A673 (cell line): Measurements from ENCODE around the gene BNC2.

Source experiments
- EZH2 ChIP-seq: fragments of 200-600 bp; sonication (generic); IDR thresholded peaks from 2 replicates; pipeline ENCODE4 v1.6.1; 2017; ENCODE audit warnings: borderline replicate concordance, low read depth, mild to moderate bottlenecking, mixed read lengths, antibody characterized with exemption, low read length; ENCODE audit not compliant: poor library complexity, severe bottlenecking
- TF ChIP-seq, protein P1 (sequence below): fragments of 300-800, 200-600 bp; sonication (generic); conservative IDR thresholded peaks from 2 replicates; pipeline ENCODE4 v1.5.1; 2017; ENCODE audit warnings: low read depth, mild to moderate bottlenecking, antibody characterized with exemption, low read length, moderate library complexity, mixed read lengths

DNA sequence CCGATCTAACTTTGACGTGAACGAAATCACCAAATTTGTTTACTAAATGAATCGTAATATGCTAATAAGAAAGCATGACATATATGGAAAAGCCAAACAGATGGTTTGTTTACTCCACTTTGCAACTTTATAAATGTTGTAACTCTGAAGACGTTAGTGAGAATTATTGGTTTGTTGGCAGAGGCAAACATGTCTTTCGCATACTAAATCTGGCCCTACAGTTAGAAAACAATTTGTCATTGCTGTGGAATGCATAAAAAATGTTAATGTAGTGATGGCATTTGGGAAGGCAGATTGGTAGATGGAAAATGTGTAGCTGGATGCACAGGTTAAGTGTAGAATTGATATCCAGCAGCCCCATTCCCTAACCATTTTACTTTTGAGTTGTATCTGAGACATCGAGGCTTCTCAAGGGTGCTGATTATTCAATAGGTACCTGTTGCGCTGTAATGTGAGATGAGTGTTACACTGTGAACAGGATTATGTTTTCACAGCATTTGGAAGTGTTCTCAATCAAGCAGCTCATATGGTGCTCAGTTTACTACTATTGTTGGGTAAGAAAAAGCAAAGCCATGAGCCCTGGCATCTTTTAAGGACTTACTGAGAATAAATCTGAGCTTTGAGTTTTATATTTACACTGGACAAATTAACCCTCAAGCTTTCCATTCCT is 444.8 kb downstream of the BNC2 start:
- TF ChIP-seq, protein P1, sequence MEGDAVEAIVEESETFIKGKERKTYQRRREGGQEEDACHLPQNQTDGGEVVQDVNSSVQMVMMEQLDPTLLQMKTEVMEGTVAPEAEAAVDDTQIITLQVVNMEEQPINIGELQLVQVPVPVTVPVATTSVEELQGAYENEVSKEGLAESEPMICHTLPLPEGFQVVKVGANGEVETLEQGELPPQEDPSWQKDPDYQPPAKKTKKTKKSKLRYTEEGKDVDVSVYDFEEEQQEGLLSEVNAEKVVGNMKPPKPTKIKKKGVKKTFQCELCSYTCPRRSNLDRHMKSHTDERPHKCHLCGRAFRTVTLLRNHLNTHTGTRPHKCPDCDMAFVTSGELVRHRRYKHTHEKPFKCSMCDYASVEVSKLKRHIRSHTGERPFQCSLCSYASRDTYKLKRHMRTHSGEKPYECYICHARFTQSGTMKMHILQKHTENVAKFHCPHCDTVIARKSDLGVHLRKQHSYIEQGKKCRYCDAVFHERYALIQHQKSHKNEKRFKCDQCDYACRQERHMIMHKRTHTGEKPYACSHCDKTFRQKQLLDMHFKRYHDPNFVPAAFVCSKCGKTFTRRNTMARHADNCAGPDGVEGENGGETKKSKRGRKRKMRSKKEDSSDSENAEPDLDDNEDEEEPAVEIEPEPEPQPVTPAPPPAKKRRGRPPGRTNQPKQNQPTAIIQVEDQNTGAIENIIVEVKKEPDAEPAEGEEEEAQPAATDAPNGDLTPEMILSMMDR = no peak
- TF ChIP-seq EZH2 = no peak
